ENCODE data around the gene DPP4.

Gene DPP4

DNA sequence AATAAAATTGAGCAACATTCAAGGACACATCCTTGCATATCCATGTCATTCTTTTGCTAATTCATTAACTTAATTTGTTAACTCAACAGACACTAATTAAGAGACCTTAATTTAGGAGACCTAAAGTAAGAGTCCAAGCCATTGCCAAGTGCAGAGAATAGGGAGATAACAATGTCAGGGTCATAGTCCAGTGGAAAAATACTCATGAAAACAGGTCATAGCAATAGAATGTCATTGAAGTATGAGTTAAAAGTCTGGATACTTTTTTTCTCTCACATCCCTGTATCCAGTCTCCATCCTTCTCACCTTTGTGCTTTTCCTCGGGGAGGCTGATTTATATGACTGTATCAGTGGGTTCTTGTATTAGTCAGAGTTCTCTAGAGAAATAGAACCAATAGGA lies 26.6 kb upstream of the DPP4 start:
- H3K27ac ChIP-seq: no peak overlapping the region
- no peak for TF ChIP-seq CTCF (conservative IDR thresholded peaks at IDR 0.05; ENCODE audit: low read depth)
- POLR2A ChIA-PET (ENCODE audit: low non-redundant PET): no interaction called here
- CTCF ChIA-PET: no interaction called here
- DNase-seq (ENCODE audit: low spot score): no peak

GRCh38 chr2:162099836-162100235 lies 25.8 kb upstream of the DPP4 start:
- POLR2A ChIA-PET (ENCODE audit: low non-redundant PET): no interaction called here

GRCh38 chr2:162092658-162093556 lies 18.9 kb upstream of the DPP4 start:
- ChIA-PET CTCF (interaction anchor here (0.6 kb wide), 1 partner anchor 210 kb away, joined by 3 read pairs; no protein-coding TSS in a partner anchor), POLR2A (ENCODE audit: low non-redundant PET) (interaction anchor here (0.6 kb wide), 2 partner anchors 64 to 72 kb away, joined by 3 to 4 read pairs; no protein-coding TSS in a partner anchor)
- peak overlapping the region; percentile 80 for H3K27ac ChIP-seq
- TF ChIP-seq CTCF (conservative IDR thresholded peaks at IDR 0.05; ENCODE audit: low read depth): no peak
- peak; percentile 86 for DNase-seq (ENCODE audit: low spot score)

More at GRCh38 chr2:162099836-162100235, 25.8 kb upstream of the DPP4 start:
- CTCF ChIA-PET: no interaction called here
- H3K27ac ChIP-seq: no peak overlapping the region
- TF ChIP-seq CTCF (conservative IDR thresholded peaks at IDR 0.05; ENCODE audit: low read depth): no peak
- DNase-seq (ENCODE audit: low spot score): no peak

GRCh38 chr2:162092008-162092390 lies 18.0 kb upstream of the DPP4 start:
- peak overlapping the region; percentile 70 for H3K27ac ChIP-seq
- ChIA-PET CTCF (interaction anchor here (0.6 to 1.3 kb wide), 3 partner anchors 18 to 242 kb away, joined by 3 read pairs; partner anchors contain the start of gene DPP4), POLR2A (ENCODE audit: low non-redundant PET) (no interaction called here)
- TF ChIP-seq CTCF (conservative IDR thresholded peaks at IDR 0.05; ENCODE audit: low read depth): no peak
- no peak for DNase-seq (ENCODE audit: low spot score)

GRCh38 chr2:162091325-162092007 lies 17.5 kb upstream of the DPP4 start:
- no peak for DNase-seq (ENCODE audit: low spot score)
- H3K27ac ChIP-seq: peak overlapping the region; percentile 70
- ChIA-PET CTCF (interaction anchor here (0.7 to 1.3 kb wide), 4 partner anchors 18 to 243 kb away, joined by 3 read pairs; partner anchors contain the start of gene DPP4), POLR2A (ENCODE audit: low non-redundant PET) (interaction anchor here (0.6 kb wide), 1 partner anchor 13 kb away, joined by 3 read pairs; no protein-coding TSS in a partner anchor)
- TF ChIP-seq CTCF (conservative IDR thresholded peaks at IDR 0.05; ENCODE audit: low read depth): no peak

- POLR2A ChIA-PET (ENCODE audit: low non-redundant PET): no interaction called here
- CTCF ChIA-PET: interaction anchor here (0.9 kb wide), 1 partner anchor 10 kb away, joined by 3 read pairs; no protein-coding TSS in a partner anchor
- TF ChIP-seq CTCF (conservative IDR thresholded peaks at IDR 0.05; ENCODE audit: low read depth): no peak
- no peak for DNase-seq (ENCODE audit: low spot score)
- no peak overlapping the region for H3K27ac ChIP-seq
These were observed 16.1 kb upstream of the DPP4 start for GRCh38 chr2:162090109-162090508.
